ENCODE measurements around the gene TAF4B. TPM values are rescaled to one million over a fixed set of nuclear protein-coding genes. Genes with fewer than 3 reads are reported as not detected.

The TAF4B gene
- total RNA-seq, 1 experiment from 2014 or later = 2.0 TPM

GRCh38 chr18:26418225-26418624 lies 192.0 kb downstream of the TAF4B start:
- Histone ChIP-seq H3K36me3 (ENCODE audit: insufficient read depth, low read length, poor library complexity, severe bottlenecking) (no peaks in the 10 kb centered on the region), H3K27ac (ENCODE audit: low read depth, low read length, poor library complexity, severe bottlenecking) (no peak overlapping the region), H3K27me3 (replicated peaks; ENCODE audit: insufficient read depth, low read depth, low read length, poor library complexity) (peaks cover 1% of the 10 kb centered on the region), H3K9me3 (ENCODE audit: low read depth, low read length, poor library complexity, severe bottlenecking) (no peaks in the 10 kb centered on the region), H3K4me1 (ENCODE audit: insufficient read depth, low read length, poor library complexity, severe bottlenecking) (no peaks in the 10 kb centered on the region), H3K4me3 (ENCODE audit: low read depth, low read length, poor library complexity, severe bottlenecking) (no peak overlapping the region)
- ChIA-PET POLR2A (ENCODE audit: low non-redundant PET) (no interaction called here), CTCF (no interaction called here)
- intact Hi-C loops (cut with micrococcal nuclease; ENCODE audit: unreplicated experiment) = no loop called here
- DNase-seq (ENCODE audit: low spot score) = no peak
- TF ChIP-seq CTCF (conservative IDR thresholded peaks at IDR 0.05; ENCODE audit: low read depth, low read length) (no peak), EZH2 (IDR thresholded peaks at IDR 0.05; ENCODE audit: borderline replicate concordance, low read depth, low read length, poor library complexity, severe bottlenecking) (no peak)
- BruUV-seq (replicated peaks) = no TSS peak

- no TSS peak for BruUV-seq (replicated peaks)
- peaks cover 3% of the 10 kb centered on the region for H3K27me3 ChIP-seq (replicated peaks; ENCODE audit: insufficient read depth, low read depth, low read length, poor library complexity)
- POLR2A ChIA-PET (ENCODE audit: low non-redundant PET) = no interaction called here
- no peak for TF ChIP-seq CTCF (conservative IDR thresholded peaks at IDR 0.05; ENCODE audit: low read depth, low read length)
- TF ChIP-seq EZH2 (IDR thresholded peaks at IDR 0.05; ENCODE audit: borderline replicate concordance, low read depth, low read length, poor library complexity, severe bottlenecking) = no peak
- H3K9me3 ChIP-seq (ENCODE audit: low read depth, low read length, poor library complexity, severe bottlenecking) = no peaks in the 10 kb centered on the region
- intact Hi-C loops (cut with micrococcal nuclease; ENCODE audit: unreplicated experiment) = no loop called here
- DNase-seq (ENCODE audit: low spot score) = no peak
- H3K4me1 ChIP-seq (ENCODE audit: insufficient read depth, low read length, poor library complexity, severe bottlenecking) = no peaks in the 10 kb centered on the region
- no peaks in the 10 kb centered on the region for H3K36me3 ChIP-seq (ENCODE audit: insufficient read depth, low read length, poor library complexity, severe bottlenecking)
- no peak overlapping the region for H3K4me3 ChIP-seq (ENCODE audit: low read depth, low read length, poor library complexity, severe bottlenecking)
- CTCF ChIA-PET = no interaction called here
- H3K27ac ChIP-seq (ENCODE audit: low read depth, low read length, poor library complexity, severe bottlenecking) = no peak overlapping the region
Measured at GRCh38 chr18:26419746-26420145, 193.5 kb downstream of the TAF4B start.

GRCh38 chr18:26421503-26421902 lies 195.3 kb downstream of the TAF4B start:
- Histone ChIP-seq H3K4me3 (ENCODE audit: low read depth, low read length, poor library complexity, severe bottlenecking) (no peak overlapping the region), H3K36me3 (ENCODE audit: insufficient read depth, low read length, poor library complexity, severe bottlenecking) (no peaks in the 10 kb centered on the region), H3K27ac (ENCODE audit: low read depth, low read length, poor library complexity, severe bottlenecking) (no peak overlapping the region), H3K9me3 (ENCODE audit: low read depth, low read length, poor library complexity, severe bottlenecking) (no peaks in the 10 kb centered on the region), H3K4me1 (ENCODE audit: insufficient read depth, low read length, poor library complexity, severe bottlenecking) (no peaks in the 10 kb centered on the region), H3K27me3 (replicated peaks; ENCODE audit: insufficient read depth, low read depth, low read length, poor library complexity) (peaks cover 3% of the 10 kb centered on the region)
- ChIA-PET POLR2A (ENCODE audit: low non-redundant PET) (no interaction called here), CTCF (no interaction called here)
- intact Hi-C loops (cut with micrococcal nuclease; ENCODE audit: unreplicated experiment) = no loop called here
- BruUV-seq (replicated peaks) = no TSS peak
- no peak for DNase-seq (ENCODE audit: low spot score)
- TF ChIP-seq EZH2 (IDR thresholded peaks at IDR 0.05; ENCODE audit: borderline replicate concordance, low read depth, low read length, poor library complexity, severe bottlenecking) (no peak), CTCF (conservative IDR thresholded peaks at IDR 0.05; ENCODE audit: low read depth, low read length) (no peak)

Measured in A673 (cell line).